HepG2 (cell line): ENCODE results near the gene IER5L. TPM values are rescaled to one million over a fixed set of nuclear protein-coding genes. Genes with fewer than 3 reads are reported as not detected.
A peak's percentile ranks its signal among the peaks of the same experiment; 100 is the strongest.

Source experiments
- ARHGAP35 ChIP-seq: sonication (generic); formaldehyde crosslinking; IDR thresholded peaks from 2 replicates; pipeline ENCODE4 v1.9.0; 2022; ENCODE audit warnings: mild to moderate bottlenecking, inconsistent platforms, moderate library complexity, missing genetic modification reagents, borderline replicate concordance
- GATAD2A ChIP-seq: IDR thresholded peaks from 2 replicates; pipeline ENCODE4 v1.6.1; 2016
- GFI1 ChIP-seq: sonication (generic); formaldehyde crosslinking; IDR thresholded peaks from 2 replicates; pipeline ENCODE4 v1.5.0; 2020; ENCODE audit warnings: missing genetic modification reagents, mild to moderate bottlenecking, borderline replicate concordance
- HNRNPK ChIP-seq: fragments of 200-400 bp; formaldehyde crosslinking; IDR thresholded peaks from 2 replicates; pipeline ENCODE4 v1.6.1; 2018; ENCODE audit warnings: low read length, low read depth, moderate library complexity, mild to moderate bottlenecking; ENCODE audit not compliant: poor library complexity, severe bottlenecking
- KDM1A ChIP-seq: IDR thresholded peaks from 2 replicates; pipeline ENCODE4 v1.6.1; 2016; ENCODE audit warnings: missing compliant biosample characterization
- MAZ ChIP-seq, 2 experiments: sonication (generic) in 1 of 2; formaldehyde crosslinking in 1 of 2; IDR thresholded peaks; 2 replicates each; pipeline versions ENCODE4 v1.5.0 to v1.6.1; 2012 to 2020; ENCODE audit warnings: low read depth in 2 of 2, mild to moderate bottlenecking in 2 of 2, borderline replicate concordance in 1 of 2, improper control_type of control experiment in 1 of 2, low read length in 1 of 2, missing genetic modification reagents in 1 of 2, moderate library complexity in 1 of 2
- NR2F2 ChIP-seq: IDR thresholded peaks from 2 replicates; pipeline ENCODE4 v1.6.1; 2012; ENCODE audit warnings: low read depth, inconsistent platforms, borderline replicate concordance
- RFX3 ChIP-seq: IDR thresholded peaks from 2 replicates; pipeline ENCODE4 v1.6.1; 2016; ENCODE audit warnings: missing biosample characterization, missing genetic modification reagents
- SCMH1 ChIP-seq: sonication (generic); formaldehyde crosslinking; IDR thresholded peaks from 2 replicates; pipeline ENCODE4 v1.9.0; 2021; ENCODE audit warnings: missing genetic modification reagents, mild to moderate bottlenecking, borderline replicate concordance
- SNAI1 ChIP-seq: sonication (generic); formaldehyde crosslinking; IDR thresholded peaks from 2 replicates; pipeline ENCODE4 v1.5.0; 2020; ENCODE audit warnings: mild to moderate bottlenecking, missing genetic modification reagents, borderline replicate concordance
- TBP ChIP-seq: sonication (generic); formaldehyde crosslinking; IDR thresholded peaks from 2 replicates; pipeline ENCODE4 v1.5.0; 2020; ENCODE audit warnings: missing genetic modification reagents
- THRA ChIP-seq: sonication (generic); formaldehyde crosslinking; IDR thresholded peaks from 2 replicates; pipeline ENCODE4 v1.4.0; 2020; ENCODE audit warnings: missing genetic modification reagents, borderline replicate concordance
- USF2 ChIP-seq, 2 experiments: sonication (generic) in 1 of 2; formaldehyde crosslinking in 1 of 2; IDR thresholded peaks; 2 replicates each; pipeline versions ENCODE4 v1.5.1 to v1.6.1; 2011 to 2020; ENCODE audit warnings: borderline replicate concordance in 1 of 2, low read depth in 1 of 2, low read length in 1 of 2, mild to moderate bottlenecking in 1 of 2, missing genetic modification reagents in 1 of 2, moderate library complexity in 1 of 2
- WIZ ChIP-seq: sonication (generic); formaldehyde crosslinking; IDR thresholded peaks from 2 replicates; pipeline ENCODE4 v1.5.1; 2020; ENCODE audit warnings: mild to moderate bottlenecking, missing genetic modification reagents
- ZBTB3 ChIP-seq: sonication (generic); formaldehyde crosslinking; IDR thresholded peaks from 2 replicates; pipeline ENCODE4 v1.4.0; 2020; ENCODE audit warnings: low read depth, mild to moderate bottlenecking, moderate library complexity, missing genetic modification reagents, borderline replicate concordance
- ZFP36 ChIP-seq: fragments of 150-350 bp; IDR thresholded peaks from 2 replicates; pipeline ENCODE4 v1.6.1; 2018; ENCODE audit warnings: borderline replicate concordance, low read length, low read depth; ENCODE audit not compliant: partially characterized antibody
- ZNF317 ChIP-seq: sonication (generic); formaldehyde crosslinking; IDR thresholded peaks from 2 replicates; pipeline ENCODE4 v1.5.0; 2020; ENCODE audit warnings: mild to moderate bottlenecking, missing genetic modification reagents
- ZNF33B ChIP-seq: sonication (generic); formaldehyde crosslinking; IDR thresholded peaks from 2 replicates; pipeline ENCODE4 v1.5.1; 2020; ENCODE audit warnings: mild to moderate bottlenecking, missing genetic modification reagents
- ZNF496 ChIP-seq: sonication (generic); formaldehyde crosslinking; IDR thresholded peaks from 2 replicates; pipeline ENCODE4 v1.8.1; 2023; ENCODE audit warnings: mild to moderate bottlenecking, moderate library complexity, missing genetic modification reagents; ENCODE audit not compliant: insufficient replicate concordance
- ZNF660 ChIP-seq: sonication (generic); formaldehyde crosslinking; IDR thresholded peaks from 2 replicates; pipeline ENCODE4 v1.5.1; 2020; ENCODE audit warnings: mild to moderate bottlenecking, low read depth, missing genetic modification reagents, borderline replicate concordance
- ZNF713 ChIP-seq: sonication (generic); formaldehyde crosslinking; IDR thresholded peaks from 2 replicates; pipeline ENCODE4 v1.4.0; 2020; ENCODE audit warnings: mild to moderate bottlenecking, missing genetic modification reagents
- polyA plus RNA-seq, 8 experiments: library from polyadenylated mRNA; depleted of rRNA in 3 of 8; stranded (reverse) in 7 of 8; unstranded in 1 of 8; fragments of >200 nt; fragmentation: Illumina TruSeq in 4 of 8; extraction: Trizol in 4 of 8; gene quantifications; 2 replicates each; pipeline versions ENCODE4 v1.2.1 to v1.2.3, GENCODE V29; 2011 to 2016; ENCODE audit warnings: low read depth in 4 of 8, missing spikeins in 1 of 8, mixed read lengths in 1 of 8; ENCODE audit not compliant: insufficient read depth in 1 of 8
- total RNA-seq, 5 experiments: library from RNA; depleted of rRNA; stranded (reverse); fragments of >200 nt; fragmentation: Illumina TruSeq; extraction: Trizol; gene quantifications; 2 replicates each; pipeline ENCODE4 v1.2.3, GENCODE V29; 2016; ENCODE audit warnings: low read depth in 1 of 5

IER5L gene
- total and polyA plus RNA-seq, 2 of the 13 experiments (the other 11 are each of a cell fraction or from before 2014, with no cell fraction given) = 1.8 to 3.3 TPM

- TF ChIP-seq ARHGAP35 (CRISPR knock-in tag) (no peak), ZNF713 (CRISPR knock-in tag) (no peak), RFX3 (no peak), TBP (CRISPR knock-in tag) (no peak), MAZ (IDR thresholded peaks at IDR 0.05; ENCODE audit: borderline replicate concordance, low read depth, low read length) (peak; percentile 66; the same call in 1 of the 2 replicates), MAZ (CRISPR knock-in tag; IDR thresholded peaks at IDR 0.05; ENCODE audit: low read depth) (peak; percentile 47), ZFP36 (no peak), NR2F2 (no peak), USF2 (IDR thresholded peaks at IDR 0.05; ENCODE audit: low read depth, low read length) (no peak), USF2 (CRISPR knock-in tag; IDR thresholded peaks at IDR 0.05; ENCODE audit: borderline replicate concordance) (no peak), SNAI1 (CRISPR knock-in tag) (no peak), GFI1 (CRISPR knock-in tag) (no peak), ZNF317 (CRISPR knock-in tag) (no peak), THRA (CRISPR knock-in tag) (no peak), HNRNPK (no peak), ZNF33B (CRISPR knock-in tag) (no peak), ZNF660 (CRISPR knock-in tag) (no peak), ZNF496 (CRISPR knock-in tag) (no peak), KDM1A (no peak), GATAD2A (CRISPR knock-in tag) (peak; percentile 51; the same call in 1 of the 2 replicates), ZBTB3 (CRISPR knock-in tag) (no peak), WIZ (CRISPR knock-in tag) (no peak), SCMH1 (CRISPR knock-in tag) (no peak)
Measured at GRCh38 chr9:129175825-129176633, 2.0 kb downstream of the IER5L start (continued).
